ENCODE results near the gene HBEGF. TPM values are rescaled to one million over a fixed set of nuclear protein-coding genes. Genes with fewer than 3 reads are reported as not detected.

HBEGF gene
- total RNA-seq, 1 experiment from 2014 or later: 2.4 TPM

- H3K79me1 ChIP-seq (ENCODE audit: insufficient read depth, low read depth, low read length, poor library complexity, severe bottlenecking): no peaks in the 10 kb centered on the region
- no peak overlapping the region for H4K91ac ChIP-seq (ENCODE audit: insufficient read length, low read depth, low read length)
- Mint-ChIP-seq H3K4me1 (no peaks in the 10 kb centered on the region), H3K27me3 (ENCODE audit: low read depth) (no peaks in the 10 kb centered on the region; the same call in none of the 2 replicates), H3K36me3 (ENCODE audit: insufficient read depth in 1 of 3, low read depth in 3 of 3) (no peaks in the 10 kb centered on the region), H3K27ac (no peak overlapping the region; a peak in 1 of 7 replicates), H3K9me3 (no peaks in the 10 kb centered on the region; a peak in 1 of 5 replicates), H3K4me3 (no peak overlapping the region)
- WGBS (ENCODE audit: extremely low coverage, insufficient read length, low lambda C conversion rate): no CpG with 5 or more reads among the region's 1 CpG
- no peak overlapping the region for H2BK12ac ChIP-seq (ENCODE audit: insufficient read length, low read depth, low read length)
- no peaks in the 10 kb centered on the region for H3K79me2 ChIP-seq (ENCODE audit: insufficient read depth, low read length)
- no peak overlapping the region for H3K27ac ChIP-seq (ENCODE audit: insufficient read length, low read depth, low read length)
- H2BK15ac ChIP-seq (ENCODE audit: low read depth, low read length): no peak overlapping the region
- H3K9ac ChIP-seq (ENCODE audit: extremely low read depth, insufficient read length, low read length): no peak overlapping the region
- no peak for TF ChIP-seq CTCF (conservative IDR thresholded peaks at IDR 0.05)
- H3K4me1 ChIP-seq (ENCODE audit: insufficient read depth, low read length): no peaks in the 10 kb centered on the region
- H2BK120ac ChIP-seq (ENCODE audit: low read depth, low read length, poor library complexity, severe bottlenecking): no peak overlapping the region
- H3T11ph ChIP-seq (ENCODE audit: low read length): no peak overlapping the region
- H3K18ac ChIP-seq (ENCODE audit: insufficient read length, low read depth, low read length): no peak overlapping the region
- H2BK5ac ChIP-seq (ENCODE audit: insufficient read length, low read length): no peak overlapping the region
- H3K4me2 ChIP-seq (ENCODE audit: insufficient read depth, insufficient read length, low read length): no peak overlapping the region
- no peaks in the 10 kb centered on the region for H3K9me3 ChIP-seq (ENCODE audit: control insufficient read depth, low read depth, low read length)
- H3K14ac ChIP-seq (ENCODE audit: insufficient read depth, low read length): no peak overlapping the region
- H4K5ac ChIP-seq (ENCODE audit: insufficient read length, low read depth, low read length): no peak overlapping the region
- H3K4ac ChIP-seq (ENCODE audit: low read depth, low read length): no peak overlapping the region
- no peak overlapping the region for H2AK5ac ChIP-seq (ENCODE audit: insufficient read length, low read length)
- H3K23me2 ChIP-seq (ENCODE audit: insufficient read length, low read depth, low read length, poor library complexity, severe bottlenecking): no peaks in the 10 kb centered on the region
- H3K23ac ChIP-seq (ENCODE audit: insufficient read length, low read depth, low read length): no peak overlapping the region
- no peaks in the 10 kb centered on the region for H4K20me1 ChIP-seq (ENCODE audit: control insufficient read depth, insufficient read depth, insufficient read length)
- no peak overlapping the region for H2BK20ac ChIP-seq (ENCODE audit: low read depth, low read length, poor library complexity, severe bottlenecking)
- no peak for DNase-seq
- no peak overlapping the region for H2AFZ ChIP-seq (ENCODE audit: low read length)
- H3K27me3 ChIP-seq (ENCODE audit: insufficient read depth, low read length): no peaks in the 10 kb centered on the region
- no peak overlapping the region for H4K8ac ChIP-seq (replicated peaks; ENCODE audit: insufficient read length, low read depth, low read length)
- no peak overlapping the region for H3K56ac ChIP-seq (ENCODE audit: insufficient read length, low read depth, low read length)
Observed at GRCh38 chr5:140319833-140320232, 26.6 kb downstream of the HBEGF start.

Measured in H9 (cell line).